Liver (tissue), 9 donors: ENCODE results near the gene SYNDIG1. TPM values are rescaled to one million over a fixed set of nuclear protein-coding genes. Genes with fewer than 3 reads are reported as not detected.
"Not testable (repeated sequence)": the region's sequence is repeated elsewhere in the genome, so short reads cannot be mapped to it uniquely, and the experiment has no call there.

Experiments
- DNase-seq: peaks from one replicate; pipeline ENCODE4 v3.0.0-alpha.2; 2017; ENCODE audit warnings: low spot score
- H3K27ac ChIP-seq, 2 donors: one replicate each; pipeline ENCODE4 v1.7.0; 2013; ENCODE audit warnings: inconsistent platforms in 2 of 2, low read length in 2 of 2, control low read depth in 1 of 2, low read depth in 1 of 2, mild to moderate bottlenecking in 1 of 2
- H3K27me3 ChIP-seq, 4 donors: one replicate each; pipeline versions ENCODE4 v1.6.1 to v1.7.0; 2013; ENCODE audit warnings: low read length in 3 of 4, inconsistent platforms in 1 of 4, mild to moderate bottlenecking in 1 of 4, moderate library complexity in 1 of 4; ENCODE audit not compliant: control insufficient read depth in 4 of 4, insufficient read depth in 4 of 4
- H3K36me3 ChIP-seq, 4 donors: one replicate each; pipeline versions ENCODE4 v1.6.1 to v1.7.0; 2013; ENCODE audit warnings: low read length in 3 of 4, mild to moderate bottlenecking in 3 of 4, low read depth in 1 of 4, moderate library complexity in 1 of 4; ENCODE audit not compliant: control insufficient read depth in 4 of 4, insufficient read depth in 3 of 4
- H3K4me1 ChIP-seq, 4 donors: one replicate each; pipeline versions ENCODE4 v1.6.1 to v1.7.0; 2013; ENCODE audit warnings: low read length in 3 of 4, mild to moderate bottlenecking in 3 of 4, moderate library complexity in 1 of 4; ENCODE audit not compliant: control insufficient read depth in 4 of 4, insufficient read depth in 4 of 4
- H3K4me3 ChIP-seq, 3 donors: one replicate each; pipeline versions ENCODE4 v1.6.1 to v1.7.0; 2013; ENCODE audit warnings: low read length in 3 of 3, control low read depth in 1 of 3, low read depth in 1 of 3, mild to moderate bottlenecking in 1 of 3
- H3K9ac ChIP-seq, 2 donors: one replicate each; pipeline ENCODE4 v1.7.0; 2013; ENCODE audit warnings: low read length in 2 of 2, mild to moderate bottlenecking in 2 of 2, moderate library complexity in 2 of 2, control low read depth in 1 of 2, low read depth in 1 of 2
- H3K9me3 ChIP-seq, 4 donors: one replicate each; pipeline versions ENCODE4 v1.6.1 to v1.7.0; 2013; ENCODE audit warnings: low read length in 3 of 4; ENCODE audit not compliant: control insufficient read depth in 4 of 4
- EGR1 ChIP-seq, 2 donors: IDR thresholded peaks; 2 replicates each; pipeline ENCODE4 v1.6.1; 2016 to 2018; ENCODE audit warnings: antibody characterized with exemption in 2 of 2, low read depth in 2 of 2
- FOXA1 ChIP-seq: IDR thresholded peaks from 2 replicates; pipeline ENCODE4 v1.6.1; 2016; ENCODE audit warnings: antibody characterized with exemption
- FOXA2 ChIP-seq: IDR thresholded peaks from 2 replicates; pipeline ENCODE4 v1.6.1; 2016; ENCODE audit warnings: antibody characterized with exemption
- GABPA ChIP-seq, 2 donors: IDR thresholded peaks in 1 of 2; conservative IDR thresholded peaks in 1 of 2; 2 replicates each; pipeline ENCODE4 v1.6.1; 2016; ENCODE audit warnings: antibody characterized with exemption in 2 of 2, mild to moderate bottlenecking in 1 of 2, moderate library complexity in 1 of 2
- HNF4A ChIP-seq, 2 donors: conservative IDR thresholded peaks; 2 replicates each; pipeline ENCODE4 v1.6.1; 2016; ENCODE audit warnings: antibody characterized with exemption in 2 of 2, mild to moderate bottlenecking in 2 of 2
- HNF4G ChIP-seq: IDR thresholded peaks from 2 replicates; pipeline ENCODE4 v1.6.1; 2016; ENCODE audit warnings: antibody characterized with exemption
- JUND ChIP-seq, 2 donors: IDR thresholded peaks; 2 replicates each; pipeline ENCODE4 v1.6.1; 2016; ENCODE audit warnings: antibody characterized with exemption in 2 of 2
- NR2F2 ChIP-seq: IDR thresholded peaks from 2 replicates; pipeline ENCODE4 v1.6.1; 2016; ENCODE audit warnings: antibody characterized with exemption
- RAD21 ChIP-seq, 2 donors: IDR thresholded peaks; 2 replicates each; pipeline ENCODE4 v1.6.1; 2016; ENCODE audit warnings: antibody characterized with exemption in 2 of 2, mild to moderate bottlenecking in 2 of 2
- RXRA ChIP-seq, 2 donors: IDR thresholded peaks; 2 replicates each; pipeline ENCODE4 v1.6.1; 2017 to 2018; ENCODE audit warnings: antibody characterized with exemption in 2 of 2, mild to moderate bottlenecking in 1 of 2
- SP1 ChIP-seq: IDR thresholded peaks from 2 replicates; pipeline ENCODE4 v1.6.1; 2018; ENCODE audit warnings: antibody characterized with exemption, mild to moderate bottlenecking
- TAF1 ChIP-seq: conservative IDR thresholded peaks from 2 replicates; pipeline ENCODE4 v1.6.1; 2016; ENCODE audit warnings: antibody characterized with exemption, mild to moderate bottlenecking
- YY1 ChIP-seq: IDR thresholded peaks from 2 replicates; pipeline ENCODE4 v1.6.1; 2016; ENCODE audit warnings: antibody characterized with exemption, mild to moderate bottlenecking
- WGBS: extraction: QIAGEN DNeasy Blood & Tissue Kit; methylation state at CpG from one replicate; pipeline ENCODE4 v1.1.7; 2013; 5-methylcytosine and 5-hydroxymethylcytosine counted together
- polyA plus RNA-seq, 2 donors: library from polyadenylated mRNA; stranded (reverse) in 1 of 2; unstranded in 1 of 2; fragments of 200-250 nt in 1 of 2; fragments of >200 nt in 1 of 2; fragmentation: Nextera tagmentation in 1 of 2; extraction: Ambion mirVana in 1 of 2; gene quantifications; one replicate each; pipeline versions ENCODE4 v1.2.1 to v1.2.3, GENCODE V29; 2013 to 2015
- total RNA-seq, 2 donors: library from RNA; depleted of rRNA; stranded (reverse); fragments of >200 nt; gene quantifications; one replicate each; pipeline ENCODE4 v1.2.3, GENCODE V29; 2014
- TF ChIP-seq, protein P1 (sequence below): IDR thresholded peaks from 2 replicates; pipeline ENCODE4 v1.6.1; 2016; ENCODE audit warnings: antibody characterized with exemption
- TF ChIP-seq, protein P2 (sequence below): IDR thresholded peaks from 2 replicates; pipeline ENCODE4 v1.6.1; 2016; ENCODE audit warnings: antibody characterized with exemption, mild to moderate bottlenecking
- TF ChIP-seq, protein P3 (sequence below): IDR thresholded peaks from 2 replicates; pipeline ENCODE4 v1.6.1; 2016; ENCODE audit warnings: antibody characterized with exemption
- TF ChIP-seq, protein P4 (sequence below): fragments of 150-350 bp; IDR thresholded peaks from 2 replicates; pipeline ENCODE4 v1.5.1; 2017; ENCODE audit warnings: improper control_type of control experiment, low read depth, low read length; ENCODE audit not compliant: missing input control
- TF ChIP-seq, protein P5 (sequence below): IDR thresholded peaks from 2 replicates; pipeline ENCODE4 v1.6.1; 2016; ENCODE audit warnings: antibody characterized with exemption
- donor health status: healthy.
- donor health status: healthy.
- donor health status: healthy.
- donor health status: healthy.
- donor health status: healthy.

The SYNDIG1 gene
- total and polyA plus RNA-seq, 4 donors: 0.05 to 0.08 TPM; not detected in 2

DNA sequence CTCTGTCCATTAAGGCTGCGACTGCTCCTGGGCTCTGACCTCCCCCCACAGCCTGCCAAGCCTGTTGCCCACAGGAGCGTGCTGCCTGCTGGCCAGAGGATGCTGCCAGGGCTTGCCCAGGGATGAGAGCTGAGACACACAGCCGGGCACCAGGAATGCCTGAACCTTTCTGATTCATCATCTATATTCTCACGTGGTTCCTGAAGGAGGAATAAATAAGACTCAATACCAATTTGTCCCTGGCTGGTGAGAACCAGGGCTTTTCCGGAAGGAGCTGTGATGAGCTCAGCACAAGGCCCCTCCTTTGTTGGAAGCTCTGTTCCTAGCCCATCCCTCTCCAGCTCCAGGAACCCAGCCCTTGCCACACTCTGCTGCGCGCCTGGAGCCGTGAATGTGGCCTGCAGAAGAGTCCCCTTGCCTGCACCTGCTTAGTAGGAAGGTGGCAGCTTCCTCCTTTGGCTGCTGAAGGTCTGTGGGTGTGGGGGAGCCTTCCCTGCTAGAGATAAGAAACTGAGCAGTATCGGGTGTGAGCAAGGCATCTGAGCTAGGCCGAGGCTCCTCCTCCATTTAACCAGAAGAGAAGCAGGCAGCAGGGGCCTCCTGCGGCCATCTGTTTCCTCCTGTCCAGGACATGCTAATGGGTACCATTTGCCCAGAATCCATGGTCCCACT lies 37.9 kb downstream of the SYNDIG1 start:
- H3K27me3 ChIP-seq: peaks cover 0 to 2% (median 0%) of the 10 kb centered on the region in 4 donors
- H3K4me3 ChIP-seq: no peak overlapping the region
- TF ChIP-seq SP1 (no peak), NR2F2 (no peak), RAD21 (IDR thresholded peaks at IDR 0.05) (no peak), HNF4A (conservative IDR thresholded peaks at IDR 0.05) (no peak), FOXA2 (no peak), TAF1 (no peak), FOXA1 (no peak), EGR1 (IDR thresholded peaks at IDR 0.05; ENCODE audit: low read depth in 2 of 2) (no peak), HNF4G (no peak), JUND (IDR thresholded peaks at IDR 0.05) (no peak), YY1 (no peak), GABPA (IDR thresholded peaks at IDR 0.05 in 1 of 2, conservative IDR thresholded peaks at IDR 0.05 in 1 of 2) (no peak), RXRA (IDR thresholded peaks at IDR 0.05) (no peak)
- TF ChIP-seq, protein P1, sequence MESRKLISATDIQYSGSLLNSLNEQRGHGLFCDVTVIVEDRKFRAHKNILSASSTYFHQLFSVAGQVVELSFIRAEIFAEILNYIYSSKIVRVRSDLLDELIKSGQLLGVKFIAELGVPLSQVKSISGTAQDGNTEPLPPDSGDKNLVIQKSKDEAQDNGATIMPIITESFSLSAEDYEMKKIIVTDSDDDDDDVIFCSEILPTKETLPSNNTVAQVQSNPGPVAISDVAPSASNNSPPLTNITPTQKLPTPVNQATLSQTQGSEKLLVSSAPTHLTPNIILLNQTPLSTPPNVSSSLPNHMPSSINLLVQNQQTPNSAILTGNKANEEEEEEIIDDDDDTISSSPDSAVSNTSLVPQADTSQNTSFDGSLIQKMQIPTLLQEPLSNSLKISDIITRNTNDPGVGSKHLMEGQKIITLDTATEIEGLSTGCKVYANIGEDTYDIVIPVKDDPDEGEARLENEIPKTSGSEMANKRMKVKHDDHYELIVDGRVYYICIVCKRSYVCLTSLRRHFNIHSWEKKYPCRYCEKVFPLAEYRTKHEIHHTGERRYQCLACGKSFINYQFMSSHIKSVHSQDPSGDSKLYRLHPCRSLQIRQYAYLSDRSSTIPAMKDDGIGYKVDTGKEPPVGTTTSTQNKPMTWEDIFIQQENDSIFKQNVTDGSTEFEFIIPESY: no peak
- TF ChIP-seq, protein P2, sequence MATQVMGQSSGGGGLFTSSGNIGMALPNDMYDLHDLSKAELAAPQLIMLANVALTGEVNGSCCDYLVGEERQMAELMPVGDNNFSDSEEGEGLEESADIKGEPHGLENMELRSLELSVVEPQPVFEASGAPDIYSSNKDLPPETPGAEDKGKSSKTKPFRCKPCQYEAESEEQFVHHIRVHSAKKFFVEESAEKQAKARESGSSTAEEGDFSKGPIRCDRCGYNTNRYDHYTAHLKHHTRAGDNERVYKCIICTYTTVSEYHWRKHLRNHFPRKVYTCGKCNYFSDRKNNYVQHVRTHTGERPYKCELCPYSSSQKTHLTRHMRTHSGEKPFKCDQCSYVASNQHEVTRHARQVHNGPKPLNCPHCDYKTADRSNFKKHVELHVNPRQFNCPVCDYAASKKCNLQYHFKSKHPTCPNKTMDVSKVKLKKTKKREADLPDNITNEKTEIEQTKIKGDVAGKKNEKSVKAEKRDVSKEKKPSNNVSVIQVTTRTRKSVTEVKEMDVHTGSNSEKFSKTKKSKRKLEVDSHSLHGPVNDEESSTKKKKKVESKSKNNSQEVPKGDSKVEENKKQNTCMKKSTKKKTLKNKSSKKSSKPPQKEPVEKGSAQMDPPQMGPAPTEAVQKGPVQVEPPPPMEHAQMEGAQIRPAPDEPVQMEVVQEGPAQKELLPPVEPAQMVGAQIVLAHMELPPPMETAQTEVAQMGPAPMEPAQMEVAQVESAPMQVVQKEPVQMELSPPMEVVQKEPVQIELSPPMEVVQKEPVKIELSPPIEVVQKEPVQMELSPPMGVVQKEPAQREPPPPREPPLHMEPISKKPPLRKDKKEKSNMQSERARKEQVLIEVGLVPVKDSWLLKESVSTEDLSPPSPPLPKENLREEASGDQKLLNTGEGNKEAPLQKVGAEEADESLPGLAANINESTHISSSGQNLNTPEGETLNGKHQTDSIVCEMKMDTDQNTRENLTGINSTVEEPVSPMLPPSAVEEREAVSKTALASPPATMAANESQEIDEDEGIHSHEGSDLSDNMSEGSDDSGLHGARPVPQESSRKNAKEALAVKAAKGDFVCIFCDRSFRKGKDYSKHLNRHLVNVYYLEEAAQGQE: no peak
- TF ChIP-seq, protein P3, sequence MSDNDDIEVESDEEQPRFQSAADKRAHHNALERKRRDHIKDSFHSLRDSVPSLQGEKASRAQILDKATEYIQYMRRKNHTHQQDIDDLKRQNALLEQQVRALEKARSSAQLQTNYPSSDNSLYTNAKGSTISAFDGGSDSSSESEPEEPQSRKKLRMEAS: no peak
- TF ChIP-seq, protein P4, sequence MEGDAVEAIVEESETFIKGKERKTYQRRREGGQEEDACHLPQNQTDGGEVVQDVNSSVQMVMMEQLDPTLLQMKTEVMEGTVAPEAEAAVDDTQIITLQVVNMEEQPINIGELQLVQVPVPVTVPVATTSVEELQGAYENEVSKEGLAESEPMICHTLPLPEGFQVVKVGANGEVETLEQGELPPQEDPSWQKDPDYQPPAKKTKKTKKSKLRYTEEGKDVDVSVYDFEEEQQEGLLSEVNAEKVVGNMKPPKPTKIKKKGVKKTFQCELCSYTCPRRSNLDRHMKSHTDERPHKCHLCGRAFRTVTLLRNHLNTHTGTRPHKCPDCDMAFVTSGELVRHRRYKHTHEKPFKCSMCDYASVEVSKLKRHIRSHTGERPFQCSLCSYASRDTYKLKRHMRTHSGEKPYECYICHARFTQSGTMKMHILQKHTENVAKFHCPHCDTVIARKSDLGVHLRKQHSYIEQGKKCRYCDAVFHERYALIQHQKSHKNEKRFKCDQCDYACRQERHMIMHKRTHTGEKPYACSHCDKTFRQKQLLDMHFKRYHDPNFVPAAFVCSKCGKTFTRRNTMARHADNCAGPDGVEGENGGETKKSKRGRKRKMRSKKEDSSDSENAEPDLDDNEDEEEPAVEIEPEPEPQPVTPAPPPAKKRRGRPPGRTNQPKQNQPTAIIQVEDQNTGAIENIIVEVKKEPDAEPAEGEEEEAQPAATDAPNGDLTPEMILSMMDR: no peak
- TF ChIP-seq, protein P5, sequence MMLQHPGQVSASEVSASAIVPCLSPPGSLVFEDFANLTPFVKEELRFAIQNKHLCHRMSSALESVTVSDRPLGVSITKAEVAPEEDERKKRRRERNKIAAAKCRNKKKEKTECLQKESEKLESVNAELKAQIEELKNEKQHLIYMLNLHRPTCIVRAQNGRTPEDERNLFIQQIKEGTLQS: no peak
- H3K27ac ChIP-seq: no peak overlapping the region
- no peak overlapping the region for H3K9ac ChIP-seq
- DNase-seq: no peak
- no peaks in the 10 kb centered on the region for H3K36me3 ChIP-seq
- H3K9me3 ChIP-seq: peaks cover 0 to 2% (median 0%) of the 10 kb centered on the region in 4 donors
- 57% methylated on average over 11 of the region's 11 CpGs for WGBS
- H3K4me1 ChIP-seq: no peaks in the 10 kb centered on the region

DNA sequence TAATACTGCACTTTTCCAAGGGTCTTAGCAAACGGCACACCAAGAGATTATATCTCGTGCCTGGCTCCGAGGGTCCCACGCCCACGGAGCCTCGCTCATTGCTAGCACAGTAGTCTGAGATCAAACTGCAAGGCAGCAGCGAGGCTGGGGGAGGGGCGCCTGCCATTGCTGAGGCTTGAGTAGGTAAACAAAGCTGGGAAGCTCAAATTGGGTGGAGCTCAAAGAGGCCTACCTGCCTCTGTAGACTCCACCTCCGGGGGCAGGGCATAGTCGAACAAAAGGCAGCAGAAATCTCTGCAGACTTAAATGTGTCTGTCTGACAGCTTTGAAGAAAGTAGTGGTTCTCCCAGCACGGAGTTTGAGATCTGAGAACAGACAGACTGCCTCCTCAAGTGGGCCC lies 43.0 kb downstream of the SYNDIG1 start:
- H3K4me1 ChIP-seq, DNase-seq, H3K4me3 ChIP-seq, H3K27ac ChIP-seq, H3K9ac ChIP-seq, H3K36me3 ChIP-seq, H3K27me3 ChIP-seq, H3K9me3 ChIP-seq: not testable (repeated sequence)
- 60% methylated on average over 11 of the region's 11 CpGs for WGBS
